HG03457 (cell line): Measurements from ENCODE around the gene ALK.

Source experiments
- ATAC-seq: cut with Tn5 transposase; IDR thresholded peaks from one replicate; pipeline ENCODE4 v1.9.1; 2021; ENCODE audit warnings: moderate number of reproducible peaks; ENCODE audit not compliant: unreplicated experiment

Gene ALK

GRCh38 chr2:29388071-29388470, 533.3 kb downstream of the ALK start:
- no peak for ATAC-seq

- no peak for ATAC-seq
These were observed 538.9 kb downstream of the ALK start for GRCh38 chr2:29382486-29382885.

- ATAC-seq: no peak
These were observed 543.6 kb downstream of the ALK start for GRCh38 chr2:29377788-29378187.

- no peak for ATAC-seq
These were observed 544.8 kb downstream of the ALK start for GRCh38 chr2:29376541-29376940.

GRCh38 chr2:29375843-29376242, 545.5 kb downstream of the ALK start:
- ATAC-seq: no peak

GRCh38 chr2:29374823-29375222, 546.6 kb downstream of the ALK start:
- ATAC-seq: no peak

GRCh38 chr2:29373870-29374269, 547.5 kb downstream of the ALK start:
- ATAC-seq: no peak

GRCh38 chr2:29372185-29372584, 549.2 kb downstream of the ALK start:
- no peak for ATAC-seq

- ATAC-seq: no peak
These were observed 550.7 kb downstream of the ALK start for GRCh38 chr2:29370581-29371125.

- no peak for ATAC-seq
These were observed 551.2 kb downstream of the ALK start for GRCh38 chr2:29370173-29370572.

- ATAC-seq: no peak
These were observed 552.7 kb downstream of the ALK start for GRCh38 chr2:29368659-29369040.

- no peak for ATAC-seq
These were observed 553.3 kb downstream of the ALK start for GRCh38 chr2:29367986-29368658.

- no peak for ATAC-seq
These were observed 558.3 kb downstream of the ALK start for GRCh38 chr2:29363111-29363510.

- no peak for ATAC-seq
These were observed 560.2 kb downstream of the ALK start for GRCh38 chr2:29361231-29361630.

- ATAC-seq: no peak
These were observed 561.2 kb downstream of the ALK start for GRCh38 chr2:29360016-29360784.

GRCh38 chr2:29353403-29353991, 567.9 kb downstream of the ALK start:
- ATAC-seq: no peak

- ATAC-seq: no peak
These were observed 569.3 kb downstream of the ALK start for GRCh38 chr2:29351916-29352591.

- no peak for ATAC-seq
These were observed 570.1 kb downstream of the ALK start for GRCh38 chr2:29351248-29351647.

- no peak for ATAC-seq
These were observed 571.9 kb downstream of the ALK start for GRCh38 chr2:29349316-29350030.

- no peak for ATAC-seq
These were observed 573.5 kb downstream of the ALK start for GRCh38 chr2:29347774-29348461.
